Calu3 (cell line): ENCODE measurements around the gene BRINP3. TPM values are rescaled to one million over a fixed set of nuclear protein-coding genes. Genes with fewer than 3 reads are reported as not detected.

Experiments used
- BruUV-seq: library from RNA; stranded (reverse); fragments of 400-500 nt; replicated peaks from 2 replicates; lab custom pipeline; 2021; lab: Mats Ljungman, UMichigan
- CTCF ChIA-PET: fragments of 300-600 bp; sonication (Branson Sonifier 250); formaldehyde crosslinking; loops from one replicate; lab custom pipeline; 2022; ENCODE audit warnings: antibody characterized with exemption; lab: Charles Lee
- DNase-seq: peaks from one replicate; pipeline ENCODE4 v3.0.0; 2022
- H3K27ac Mint-ChIP-seq: one replicate; pipeline ENCODE4 v1.8.0; 2022; ENCODE audit warnings: mixed read lengths; ENCODE audit not compliant: unreplicated experiment
- H3K27me3 Mint-ChIP-seq: one replicate; pipeline ENCODE4 v1.8.0; 2022; ENCODE audit warnings: mixed read lengths; ENCODE audit not compliant: unreplicated experiment
- H3K36me3 Mint-ChIP-seq: one replicate; pipeline ENCODE4 v1.8.0; 2022; ENCODE audit warnings: mild to moderate bottlenecking, moderate library complexity, mixed read lengths; ENCODE audit not compliant: insufficient read depth, unreplicated experiment
- H3K4me1 Mint-ChIP-seq: one replicate; pipeline ENCODE4 v1.8.0; 2022; ENCODE audit warnings: mild to moderate bottlenecking, low read depth, mixed read lengths; ENCODE audit not compliant: unreplicated experiment
- H3K4me3 Mint-ChIP-seq: one replicate; pipeline ENCODE4 v1.8.0; 2022; ENCODE audit warnings: mild to moderate bottlenecking, low read depth, moderate library complexity, mixed read lengths; ENCODE audit not compliant: unreplicated experiment
- H3K9me3 Mint-ChIP-seq: one replicate; pipeline ENCODE4 v1.8.0; 2022; ENCODE audit warnings: low read depth, mixed read lengths; ENCODE audit not compliant: unreplicated experiment
- intact Hi-C: fragments of 100-400 bp; cut with micrococcal nuclease; formaldehyde crosslinking; loops from one replicate; pipeline ENCODE4 v1.10.0; 2022; ENCODE audit not compliant: unreplicated experiment
- total RNA-seq: library from RNA; stranded (reverse); gene quantifications from 2 replicates; pipeline ENCODE4 v1.2.3, GENCODE V29; 2022
- TF ChIP-seq, protein P1 (sequence below): fragments of 200-600 bp; IDR thresholded peaks from one replicate; pipeline ENCODE4 v1.8.0; 2022; ENCODE audit warnings: antibody characterized with exemption; ENCODE audit not compliant: unreplicated experiment

Gene BRINP3
- total RNA-seq, 1 experiment from 2014 or later: not detected

DNA sequence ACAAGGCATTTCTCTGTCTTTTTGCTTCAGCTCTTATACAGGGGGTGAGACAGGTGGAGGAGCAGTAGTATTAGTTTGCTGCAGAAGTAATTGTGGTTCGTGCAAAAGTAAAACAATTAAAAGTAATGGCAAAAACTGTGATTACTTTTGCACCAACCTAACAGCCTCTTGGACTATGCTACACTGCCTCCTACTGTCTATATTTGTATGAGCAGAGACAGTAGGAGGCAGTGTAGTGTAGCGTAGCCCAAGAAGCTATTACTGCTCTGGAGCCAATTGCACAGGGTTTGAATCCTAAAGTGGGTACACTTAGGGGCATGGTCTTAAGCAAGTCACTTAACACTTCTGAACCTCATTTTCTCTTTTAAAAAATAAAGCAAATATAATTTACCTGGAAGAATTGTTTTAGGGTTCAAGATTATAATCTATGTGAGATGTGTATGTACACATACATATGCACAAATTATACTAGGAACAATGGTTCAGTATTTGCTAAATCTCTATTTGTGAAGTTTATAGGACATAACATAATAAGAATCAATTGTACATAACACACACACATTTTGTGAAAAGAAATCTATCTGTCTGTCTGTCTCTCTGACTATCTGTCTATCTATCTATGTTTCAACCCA is 103.8 kb downstream of the BRINP3 start:
- Mint-ChIP-seq H3K36me3 (no peaks in the 10 kb centered on the region), H3K4me1 (peaks cover 4% of the 10 kb centered on the region), H3K27me3 (no peaks in the 10 kb centered on the region), H3K4me3 (no peak overlapping the region), H3K27ac (no peak overlapping the region), H3K9me3 (no peaks in the 10 kb centered on the region)
- no TSS peak for BruUV-seq
- peak; percentile 8 for DNase-seq
- TF ChIP-seq, protein P1, sequence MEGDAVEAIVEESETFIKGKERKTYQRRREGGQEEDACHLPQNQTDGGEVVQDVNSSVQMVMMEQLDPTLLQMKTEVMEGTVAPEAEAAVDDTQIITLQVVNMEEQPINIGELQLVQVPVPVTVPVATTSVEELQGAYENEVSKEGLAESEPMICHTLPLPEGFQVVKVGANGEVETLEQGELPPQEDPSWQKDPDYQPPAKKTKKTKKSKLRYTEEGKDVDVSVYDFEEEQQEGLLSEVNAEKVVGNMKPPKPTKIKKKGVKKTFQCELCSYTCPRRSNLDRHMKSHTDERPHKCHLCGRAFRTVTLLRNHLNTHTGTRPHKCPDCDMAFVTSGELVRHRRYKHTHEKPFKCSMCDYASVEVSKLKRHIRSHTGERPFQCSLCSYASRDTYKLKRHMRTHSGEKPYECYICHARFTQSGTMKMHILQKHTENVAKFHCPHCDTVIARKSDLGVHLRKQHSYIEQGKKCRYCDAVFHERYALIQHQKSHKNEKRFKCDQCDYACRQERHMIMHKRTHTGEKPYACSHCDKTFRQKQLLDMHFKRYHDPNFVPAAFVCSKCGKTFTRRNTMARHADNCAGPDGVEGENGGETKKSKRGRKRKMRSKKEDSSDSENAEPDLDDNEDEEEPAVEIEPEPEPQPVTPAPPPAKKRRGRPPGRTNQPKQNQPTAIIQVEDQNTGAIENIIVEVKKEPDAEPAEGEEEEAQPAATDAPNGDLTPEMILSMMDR: peak; percentile 58
- CTCF ChIA-PET: interaction anchor here (1.0 to 1.2 kb wide), 2 partner anchors 389 to 665 kb away, joined by 3 to 4 read pairs; no protein-coding TSS in a partner anchor
- intact Hi-C loops: loop anchor here (2.0 kb wide), 1 partner anchor 945 kb away; no protein-coding TSS in a partner anchor

DNA sequence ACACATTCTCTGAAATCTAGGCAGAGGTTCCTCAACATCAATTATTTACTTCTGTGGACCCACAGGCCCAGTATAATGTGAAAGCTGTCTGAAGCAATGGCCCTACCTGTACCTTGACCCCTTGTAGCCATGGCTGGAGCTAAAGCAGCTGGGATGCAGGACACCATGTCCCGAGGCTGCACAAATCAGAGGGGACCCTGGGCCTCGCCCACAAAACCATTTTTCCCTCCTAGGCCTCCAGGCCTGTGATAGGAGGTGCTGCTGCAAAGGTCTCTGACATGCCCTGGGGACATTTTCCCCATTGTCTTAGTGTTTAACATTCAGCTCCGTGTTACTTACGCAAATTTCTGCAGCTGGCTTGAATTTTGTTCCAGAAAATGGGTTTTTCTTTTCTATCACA is 110.5 kb downstream of the BRINP3 start:
- CTCF ChIA-PET: no interaction called here
- Mint-ChIP-seq H3K27me3 (no peaks in the 10 kb centered on the region), H3K9me3 (peaks cover 10% of the 10 kb centered on the region), H3K4me3 (no peak overlapping the region), H3K4me1 (no peaks in the 10 kb centered on the region), H3K27ac (no peak overlapping the region), H3K36me3 (no peaks in the 10 kb centered on the region)
- TF ChIP-seq, protein P1: no peak
- no TSS peak for BruUV-seq
- no peak for DNase-seq
- intact Hi-C loops: no loop called here

DNA sequence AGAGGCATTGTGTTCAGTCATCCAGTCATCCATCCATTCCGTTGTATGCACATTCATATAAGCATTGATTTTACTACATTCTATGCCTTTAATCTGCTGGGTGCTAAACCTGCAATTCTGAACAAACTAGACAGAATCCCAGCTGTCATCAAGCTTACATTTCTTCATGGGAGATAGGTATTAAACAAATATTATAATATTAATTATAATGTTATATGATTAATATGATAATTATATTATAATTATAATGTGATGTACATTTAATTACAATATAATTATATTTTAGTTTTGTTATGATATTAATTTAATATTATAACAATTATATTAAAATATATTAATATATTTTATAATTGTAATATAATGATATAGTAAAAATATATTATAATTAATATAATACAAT is 112.4 kb downstream of the BRINP3 start:
- H3K4me3 Mint-ChIP-seq: no peak overlapping the region
- CTCF ChIA-PET: no interaction called here

DNA sequence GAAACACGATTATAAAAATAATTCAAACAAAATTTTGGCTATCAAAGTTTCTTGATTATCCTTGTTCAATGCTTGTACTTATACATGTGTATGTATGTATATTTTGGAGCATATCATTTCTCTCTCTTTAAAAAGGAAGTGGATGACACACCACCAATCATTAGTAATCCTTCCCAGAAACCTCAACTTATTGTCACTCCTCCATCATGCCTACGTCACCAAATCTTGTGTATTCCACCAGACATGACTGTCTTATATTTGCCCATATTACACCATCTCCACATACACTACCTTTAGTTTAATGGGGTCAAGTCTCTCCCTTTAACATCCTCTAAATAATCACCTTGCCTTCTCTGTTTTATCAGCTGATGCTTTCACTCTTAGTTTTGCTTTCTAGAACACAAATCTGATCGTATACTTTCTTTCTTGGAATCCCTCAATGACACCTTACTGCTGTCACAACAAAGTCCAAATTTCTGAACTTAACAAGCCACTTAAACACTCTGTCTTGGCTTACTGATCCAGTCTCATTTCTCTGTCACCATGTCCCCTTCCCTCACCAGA is 124.0 kb downstream of the BRINP3 start:
- TF ChIP-seq, protein P1: no peak
- no peak for DNase-seq
- no peak overlapping the region for H3K27ac Mint-ChIP-seq
- H3K27me3 Mint-ChIP-seq: no peaks in the 10 kb centered on the region
- no peak overlapping the region for H3K4me3 Mint-ChIP-seq
- intact Hi-C loops: no loop called here
- H3K4me1 Mint-ChIP-seq: no peaks in the 10 kb centered on the region
- CTCF ChIA-PET: no interaction called here
- H3K9me3 Mint-ChIP-seq: no peaks in the 10 kb centered on the region
- no peaks in the 10 kb centered on the region for H3K36me3 Mint-ChIP-seq
- BruUV-seq: no TSS peak

More for the DNA sequence above, 112.4 kb downstream of the BRINP3 start:
- Mint-ChIP-seq H3K9me3 (peaks cover 10% of the 10 kb centered on the region), H3K4me1 (no peaks in the 10 kb centered on the region), H3K27me3 (no peaks in the 10 kb centered on the region), H3K36me3 (no peaks in the 10 kb centered on the region), H3K27ac (no peak overlapping the region)
- intact Hi-C loops: no loop called here
- no peak for DNase-seq
- TF ChIP-seq, protein P1: no peak
- no TSS peak for BruUV-seq
